Left lung (tissue), 10 donors: ENCODE results near the gene PTPRD. TPM values are rescaled to one million over a fixed set of nuclear protein-coding genes. Genes with fewer than 3 reads are reported as not detected.

Experiments
- ATAC-seq: fragments of 200-7000 bp; cut with Tn5 transposase; one replicate; pipeline ENCODE4 v1.9.1; 2020; ENCODE audit warnings: moderate library complexity
- DNase-seq, 4 donors: peaks; one replicate each; pipeline ENCODE4 v3.0.0-alpha.2; 2013 to 2020
- H3K27ac ChIP-seq, 2 donors: fragments of 200-600 bp; sonication (generic) in 1 of 2; one replicate each; pipeline versions ENCODE4 v1.5.0 to v1.8.0; 2020 to 2021
- H3K27me3 ChIP-seq, 2 donors: fragments of 200-600 bp; sonication (generic) in 1 of 2; one replicate each; pipeline versions ENCODE4 v1.5.0 to v1.8.0; 2020 to 2021
- H3K36me3 ChIP-seq, 2 donors: fragments of 200-600 bp; sonication (generic) in 1 of 2; one replicate each; pipeline versions ENCODE4 v1.5.0 to v1.8.0; 2020 to 2021
- H3K4me1 ChIP-seq, 2 donors: fragments of 200-600 bp; one replicate each; pipeline ENCODE4 v1.8.0; 2021
- H3K4me3 ChIP-seq, 2 donors: fragments of 200-600 bp; sonication (generic) in 1 of 2; one replicate each; pipeline versions ENCODE4 v1.5.0 to v1.8.0; 2020 to 2021; ENCODE audit warnings: mild to moderate bottlenecking in 1 of 2
- H3K9me3 ChIP-seq, 2 donors: fragments of 200-600 bp; sonication (generic) in 1 of 2; one replicate each; pipeline versions ENCODE4 v1.5.0 to v1.8.0; 2020 to 2021
- CTCF ChIP-seq, 2 donors: fragments of 200-600 bp; sonication (generic) in 1 of 2; IDR thresholded peaks; one replicate each; pipeline versions ENCODE4 v1.5.0 to v1.8.0; 2021; ENCODE audit warnings: antibody characterized with exemption in 2 of 2
- intact Hi-C, 2 donors: fragments of 100-400 bp; cut with DNase I; formaldehyde crosslinking; loops; one replicate each; pipeline versions ENCODE4 v1.11.2 to v1.14.2; 2022
- polyA plus RNA-seq, 6 donors: library from polyadenylated mRNA; unstranded; fragments of 120-200 nt; gene quantifications; one replicate each; pipeline ENCODE4 v1.2.1, GENCODE V29; 2013; ENCODE audit not compliant: insufficient read length in 6 of 6
- total RNA-seq, 2 donors: library from RNA; stranded (reverse); fragmentation: NEBNext Ultra II Directional; extraction: Animal tissue kit (Norgen Biotek cat#: 25700); gene quantifications; one replicate each; pipeline ENCODE4 v1.2.1, GENCODE V29; 2021
- donor health status: DM: no; HTN: yes; CAD: no.
- donor health status: DM: no; HTN: no; CAD: no.

Gene PTPRD
- total and polyA plus RNA-seq, 8 donors = 24.2 to 167 (median 139) TPM

- H3K27me3 ChIP-seq = no peaks in the 10 kb centered on the region
- ATAC-seq = no peak
- no peak overlapping the region for H3K4me3 ChIP-seq
- no peak for TF ChIP-seq CTCF (IDR thresholded peaks at IDR 0.05)
- H3K4me1 ChIP-seq = no peaks in the 10 kb centered on the region
- H3K9me3 ChIP-seq = no peaks in the 10 kb centered on the region
- H3K36me3 ChIP-seq = no peaks in the 10 kb centered on the region
- intact Hi-C loops = no loop called here
- DNase-seq = no peak
- no peak overlapping the region for H3K27ac ChIP-seq
Measured at GRCh38 chr9:8686516-8686915, 1926.3 kb downstream of the PTPRD start.

- intact Hi-C loops = no loop called here
- Histone ChIP-seq H3K4me1 (no peaks in the 10 kb centered on the region), H3K27me3 (no peaks in the 10 kb centered on the region), H3K4me3 (no peak overlapping the region), H3K36me3 (no peaks in the 10 kb centered on the region), H3K9me3 (no peaks in the 10 kb centered on the region), H3K27ac (no peak overlapping the region)
- no peak for DNase-seq
- ATAC-seq = no peak
- TF ChIP-seq CTCF (IDR thresholded peaks at IDR 0.05) = no peak
Measured at GRCh38 chr9:8685825-8686224, 1927.0 kb downstream of the PTPRD start.

- no peaks in the 10 kb centered on the region for H3K27me3 ChIP-seq
- no peaks in the 10 kb centered on the region for H3K9me3 ChIP-seq
- H3K27ac ChIP-seq = no peak overlapping the region
- no peak overlapping the region for H3K4me3 ChIP-seq
- H3K4me1 ChIP-seq = no peaks in the 10 kb centered on the region
- no peaks in the 10 kb centered on the region for H3K36me3 ChIP-seq
- TF ChIP-seq CTCF (IDR thresholded peaks at IDR 0.05) = no peak
- DNase-seq (no peak), ATAC-seq (no peak)
- intact Hi-C loops = no loop called here
Measured at GRCh38 chr9:8684978-8685708, 1927.7 kb downstream of the PTPRD start.

- no peak overlapping the region for H3K4me3 ChIP-seq
- no peak overlapping the region for H3K27ac ChIP-seq
- TF ChIP-seq CTCF (IDR thresholded peaks at IDR 0.05) = no peak
- no peak for ATAC-seq
- H3K4me1 ChIP-seq = no peaks in the 10 kb centered on the region
- intact Hi-C loops = no loop called here
- no peaks in the 10 kb centered on the region for H3K9me3 ChIP-seq
- no peaks in the 10 kb centered on the region for H3K27me3 ChIP-seq
- no peaks in the 10 kb centered on the region for H3K36me3 ChIP-seq
- no peak for DNase-seq
Measured at GRCh38 chr9:8683496-8683895, 1929.3 kb downstream of the PTPRD start.

- intact Hi-C loops = no loop called here
- Histone ChIP-seq H3K27me3 (no peaks in the 10 kb centered on the region), H3K27ac (no peak overlapping the region), H3K9me3 (no peaks in the 10 kb centered on the region), H3K36me3 (no peaks in the 10 kb centered on the region), H3K4me3 (no peak overlapping the region), H3K4me1 (no peaks in the 10 kb centered on the region)
- no peak for TF ChIP-seq CTCF (IDR thresholded peaks at IDR 0.05)
- no peak for ATAC-seq
- no peak for DNase-seq
Measured at GRCh38 chr9:8680658-8681057, 1932.1 kb downstream of the PTPRD start.
